Caco-2 (cell line): ENCODE results near the gene TLX1. TPM values are rescaled to one million over a fixed set of nuclear protein-coding genes. Genes with fewer than 3 reads are reported as not detected.

Experiments used
- BruUV-seq: library from RNA; stranded (reverse); fragments of 400-500 nt; replicated peaks from 2 replicates; lab custom pipeline; 2021; lab: Mats Ljungman, UMichigan
- CTCF ChIA-PET: fragments of 300-600 bp; sonication (Branson Sonifier 250); formaldehyde crosslinking; loops from one replicate; lab custom pipeline; 2022; ENCODE audit warnings: antibody characterized with exemption; lab: Charles Lee
- POLR2A ChIA-PET: fragments of 300-600 bp; sonication (Branson Sonifier 250); formaldehyde crosslinking; loops from one replicate; lab custom pipeline; 2022; ENCODE audit warnings: antibody characterized with exemption; lab: Charles Lee
- DNase-seq, 2 experiments: peaks; one replicate each; pipeline versions ENCODE4 v3.0.0 to v3.0.0-alpha.2; 2020 to 2022
- H3K27me3 ChIP-seq: replicated peaks from 2 replicates; pipeline ENCODE4 v1.6.0; 2011; ENCODE audit warnings: low read length; ENCODE audit not compliant: control insufficient read depth, insufficient read depth
- H3K36me3 ChIP-seq: 2 replicates; pipeline ENCODE4 v1.5.1; 2011; ENCODE audit warnings: low read length; ENCODE audit not compliant: control insufficient read depth, insufficient read depth
- H3K4me1 ChIP-seq: fragments of 250-450 bp; sonication (Bioruptor Pico); 2 replicates; pipeline ENCODE4 v1.5.1; 2020; ENCODE audit warnings: mild to moderate bottlenecking
- H3K4me3 ChIP-seq: 2 replicates; pipeline ENCODE4 v1.5.1; 2011; ENCODE audit warnings: low read depth, mild to moderate bottlenecking, control low read depth, low read length
- H3K9me3 ChIP-seq: fragments of 250-450 bp; sonication (Bioruptor Pico); 2 replicates; pipeline ENCODE4 v1.5.1; 2020; ENCODE audit warnings: mild to moderate bottlenecking, moderate library complexity
- H3K27ac Mint-ChIP-seq: one replicate; pipeline ENCODE4 v1.8.0; 2022; ENCODE audit warnings: mixed read lengths; ENCODE audit not compliant: unreplicated experiment
- H3K27me3 Mint-ChIP-seq: one replicate; pipeline ENCODE4 v1.8.0; 2022; ENCODE audit warnings: mixed read lengths; ENCODE audit not compliant: insufficient read depth, unreplicated experiment
- H3K36me3 Mint-ChIP-seq: one replicate; pipeline ENCODE4 v1.8.0; 2022; ENCODE audit warnings: mild to moderate bottlenecking, mixed read lengths; ENCODE audit not compliant: insufficient read depth, unreplicated experiment
- H3K4me1 Mint-ChIP-seq: one replicate; pipeline ENCODE4 v1.8.0; 2022; ENCODE audit warnings: low read depth, mixed read lengths; ENCODE audit not compliant: unreplicated experiment
- H3K4me3 Mint-ChIP-seq: one replicate; pipeline ENCODE4 v1.8.0; 2022; ENCODE audit warnings: mild to moderate bottlenecking, moderate library complexity, mixed read lengths; ENCODE audit not compliant: unreplicated experiment
- H3K9me3 Mint-ChIP-seq: one replicate; pipeline ENCODE4 v1.8.0; 2022; ENCODE audit warnings: mixed read lengths; ENCODE audit not compliant: unreplicated experiment
- intact Hi-C: fragments of 100-400 bp; cut with micrococcal nuclease; formaldehyde crosslinking; loops from one replicate; pipeline ENCODE4 v1.10.0; 2022; ENCODE audit not compliant: unreplicated experiment
- total RNA-seq: library from RNA; stranded (reverse); gene quantifications from 2 replicates; pipeline ENCODE4 v1.2.3, GENCODE V29; 2022
- TF ChIP-seq, protein P1 (sequence below), 2 experiments: fragments of 200-600 bp in 1 of 2; IDR thresholded peaks; 1 replicate in 1 of 2; 2 replicates in 1 of 2; pipeline versions ENCODE4 v1.5.1 to v1.8.0; 2011 to 2022; ENCODE audit warnings: antibody characterized with exemption in 1 of 2, control low read depth in 1 of 2, inconsistent platforms in 1 of 2, low read depth in 1 of 2, low read length in 1 of 2, mild to moderate bottlenecking in 1 of 2, moderate library complexity in 1 of 2; ENCODE audit not compliant: insufficient read depth in 1 of 2, severe bottlenecking in 1 of 2, unreplicated experiment in 1 of 2

The TLX1 gene
- total RNA-seq, 1 experiment from 2014 or later: 2.3 TPM

DNA sequence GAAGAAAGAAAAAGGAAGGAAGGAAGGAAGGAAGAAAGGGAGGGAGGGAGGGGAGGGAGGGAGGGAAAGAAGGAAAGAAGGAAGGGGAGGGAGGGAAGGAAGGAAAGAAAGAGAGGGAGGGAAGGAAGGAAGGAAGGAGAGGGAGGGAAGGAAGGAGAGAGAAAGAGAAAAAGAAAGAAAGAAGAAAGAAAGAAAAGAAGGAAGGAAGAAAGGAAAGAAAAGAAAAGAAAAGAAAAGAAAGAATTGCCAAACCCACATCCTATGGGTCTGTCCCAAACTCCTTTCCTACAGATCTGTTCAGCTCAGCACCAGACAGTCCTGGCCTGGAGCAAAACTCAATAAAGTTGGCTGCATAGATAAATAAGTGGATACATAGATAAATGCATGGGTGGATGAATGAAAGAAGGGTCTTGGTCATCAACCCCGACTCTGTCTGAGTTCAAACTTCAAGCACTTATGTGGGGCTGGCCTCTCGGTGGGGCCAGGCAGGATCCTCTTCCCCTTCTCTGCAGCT, 17.2 kb upstream of the TLX1 start:
- Mint-ChIP-seq H3K36me3 (no peaks in the 10 kb centered on the region), H3K9me3 (no peaks in the 10 kb centered on the region), H3K27ac (peak overlapping the region; percentile 92), H3K27me3 (no peaks in the 10 kb centered on the region), H3K4me3 (no peak overlapping the region), H3K4me1 (peaks cover 42% of the 10 kb centered on the region)
- no peaks in the 10 kb centered on the region for H3K36me3 ChIP-seq
- BruUV-seq: no TSS peak
- POLR2A ChIA-PET: interaction anchor here (1.1 to 1.2 kb wide), 2 partner anchors 28 to 83 kb away, joined by 3 to 13 read pairs; partner anchors contain the start of genes PDZD7 and SFXN3
- H3K27me3 ChIP-seq: no peaks in the 10 kb centered on the region
- peaks cover 30% of the 10 kb centered on the region for H3K4me1 ChIP-seq
- DNase-seq: no peak
- no peaks in the 10 kb centered on the region for H3K9me3 ChIP-seq
- intact Hi-C loops: loop anchor here (1.0 kb wide), 2 partner anchors 17 to 19 kb away; partner anchors contain the start of gene TLX1
- no peak overlapping the region for H3K4me3 ChIP-seq
- TF ChIP-seq, protein P1, sequence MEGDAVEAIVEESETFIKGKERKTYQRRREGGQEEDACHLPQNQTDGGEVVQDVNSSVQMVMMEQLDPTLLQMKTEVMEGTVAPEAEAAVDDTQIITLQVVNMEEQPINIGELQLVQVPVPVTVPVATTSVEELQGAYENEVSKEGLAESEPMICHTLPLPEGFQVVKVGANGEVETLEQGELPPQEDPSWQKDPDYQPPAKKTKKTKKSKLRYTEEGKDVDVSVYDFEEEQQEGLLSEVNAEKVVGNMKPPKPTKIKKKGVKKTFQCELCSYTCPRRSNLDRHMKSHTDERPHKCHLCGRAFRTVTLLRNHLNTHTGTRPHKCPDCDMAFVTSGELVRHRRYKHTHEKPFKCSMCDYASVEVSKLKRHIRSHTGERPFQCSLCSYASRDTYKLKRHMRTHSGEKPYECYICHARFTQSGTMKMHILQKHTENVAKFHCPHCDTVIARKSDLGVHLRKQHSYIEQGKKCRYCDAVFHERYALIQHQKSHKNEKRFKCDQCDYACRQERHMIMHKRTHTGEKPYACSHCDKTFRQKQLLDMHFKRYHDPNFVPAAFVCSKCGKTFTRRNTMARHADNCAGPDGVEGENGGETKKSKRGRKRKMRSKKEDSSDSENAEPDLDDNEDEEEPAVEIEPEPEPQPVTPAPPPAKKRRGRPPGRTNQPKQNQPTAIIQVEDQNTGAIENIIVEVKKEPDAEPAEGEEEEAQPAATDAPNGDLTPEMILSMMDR (IDR thresholded peaks at IDR 0.05; ENCODE audit: insufficient read depth in 1 of 2, low read depth in 1 of 2, low read length in 1 of 2, severe bottlenecking in 1 of 2, unreplicated experiment in 1 of 2): no peak
- CTCF ChIA-PET: interaction anchor here (0.6 to 2.2 kb wide), 6 partner anchors 13 to 120 kb away, joined by 3 to 60 read pairs (median 6); partner anchors contain the start of gene TLX1

DNA sequence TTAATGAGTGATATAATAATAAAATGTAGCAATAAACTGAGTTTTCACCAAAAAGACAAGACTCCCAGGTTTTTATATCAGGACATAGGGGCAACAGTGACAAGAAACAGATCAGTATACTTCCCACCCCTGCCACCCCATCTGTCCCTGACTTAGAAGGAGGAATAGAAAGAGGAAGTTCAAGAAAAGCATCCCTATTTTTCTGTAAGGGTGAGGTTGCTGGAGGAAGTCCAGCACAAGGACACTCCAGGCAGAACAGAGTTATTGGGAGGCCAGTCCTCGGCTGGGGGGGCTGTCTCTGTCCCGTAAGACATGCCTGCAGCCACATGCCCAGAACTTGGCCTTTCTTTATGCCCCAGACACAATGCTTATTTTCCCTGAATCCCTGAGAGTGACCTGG, 16.5 kb upstream of the TLX1 start:
- Histone ChIP-seq H3K4me1 (peaks cover 30% of the 10 kb centered on the region), H3K27me3 (no peaks in the 10 kb centered on the region), H3K9me3 (no peaks in the 10 kb centered on the region), H3K4me3 (no peak overlapping the region), H3K36me3 (no peaks in the 10 kb centered on the region)
- no peaks in the 10 kb centered on the region for H3K36me3 Mint-ChIP-seq
- POLR2A ChIA-PET: no interaction called here
- intact Hi-C loops: no loop called here
- H3K27me3 Mint-ChIP-seq: no peaks in the 10 kb centered on the region
- H3K9me3 Mint-ChIP-seq: no peaks in the 10 kb centered on the region
- DNase-seq: no peak
- no peak overlapping the region for H3K4me3 Mint-ChIP-seq
- peaks cover 45% of the 10 kb centered on the region for H3K4me1 Mint-ChIP-seq
- no peak overlapping the region for H3K27ac Mint-ChIP-seq
- CTCF ChIA-PET: interaction anchor here (1.5 kb wide), 1 partner anchor 28 kb away, joined by 3 read pairs; no protein-coding TSS in a partner anchor
- TF ChIP-seq, protein P1 (IDR thresholded peaks at IDR 0.05; ENCODE audit: insufficient read depth in 1 of 2, low read depth in 1 of 2, low read length in 1 of 2, severe bottlenecking in 1 of 2, unreplicated experiment in 1 of 2): no peak
- BruUV-seq: no TSS peak

DNA sequence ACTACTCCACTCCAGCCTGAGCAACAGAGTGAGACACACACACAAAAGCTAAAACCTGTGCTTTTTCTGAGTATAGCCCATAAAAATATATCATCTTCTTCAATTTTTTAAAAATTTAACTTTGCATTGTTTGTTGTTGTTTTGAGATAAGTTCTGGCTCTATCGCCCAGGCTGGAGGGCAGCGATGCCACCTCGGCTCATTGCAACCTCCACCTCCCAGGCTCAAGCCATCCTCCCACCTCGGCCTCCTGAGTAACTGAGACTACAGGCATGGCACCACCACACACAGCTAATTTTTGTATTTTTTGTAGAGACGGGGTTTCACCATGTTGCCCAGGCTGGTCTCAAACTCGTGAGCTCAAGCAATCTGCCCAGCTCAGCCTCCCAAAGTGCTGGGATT, 14.3 kb upstream of the TLX1 start:
- ChIA-PET CTCF (interaction anchor here (1.3 kb wide), 1 partner anchor 22 kb away, joined by 3 read pairs; no protein-coding TSS in a partner anchor), POLR2A (no interaction called here)
- Mint-ChIP-seq H3K9me3 (no peaks in the 10 kb centered on the region), H3K36me3 (no peaks in the 10 kb centered on the region), H3K27me3 (no peaks in the 10 kb centered on the region), H3K4me1 (peaks cover 38% of the 10 kb centered on the region), H3K4me3 (no peak overlapping the region), H3K27ac (no peak overlapping the region)
- TF ChIP-seq, protein P1 (IDR thresholded peaks at IDR 0.05; ENCODE audit: insufficient read depth in 1 of 2, low read depth in 1 of 2, low read length in 1 of 2, severe bottlenecking in 1 of 2, unreplicated experiment in 1 of 2): no peak
- intact Hi-C loops: no loop called here
- Histone ChIP-seq H3K36me3 (no peaks in the 10 kb centered on the region), H3K4me1 (peaks cover 19% of the 10 kb centered on the region), H3K9me3 (no peaks in the 10 kb centered on the region), H3K27me3 (no peaks in the 10 kb centered on the region), H3K4me3 (no peak overlapping the region)
- no TSS peak for BruUV-seq
- no peak for DNase-seq
